ENCODE results near the gene KLK12. TPM values are rescaled to one million over a fixed set of nuclear protein-coding genes. Genes with fewer than 3 reads are reported as not detected.

Gene KLK12
- total and polyA plus RNA-seq, 2 donors (not counting 1 experiment from before 2014, with no cell fraction given): not detected

GRCh38 chr19:51006406-51006805, 28.4 kb downstream of the KLK12 start:
- TF ChIP-seq EZH2 (IDR thresholded peaks at IDR 0.05; ENCODE audit: low read length, missing control alignments): no peak
- no peak for TF ChIP-seq CTCF (conservative IDR thresholded peaks at IDR 0.05 in 1 of 2, IDR thresholded peaks at IDR 0.05 in 1 of 2; ENCODE audit: low read depth in 1 of 2, low read length in 2 of 2)
- Histone ChIP-seq H3K27ac (ENCODE audit: insufficient read depth, low read length) (no peak overlapping the region), H4K20me1 (ENCODE audit: control insufficient read depth, extremely low read depth, insufficient read depth, low read length) (no peaks in the 10 kb centered on the region), H3K4me2 (ENCODE audit: extremely low read depth, insufficient read depth, low read length) (no peak overlapping the region), H3K9me3 (ENCODE audit: control insufficient read depth, insufficient read depth, low read depth, low read length) (no peaks in the 10 kb centered on the region), H3K9ac (ENCODE audit: insufficient read depth, low read length) (no peak overlapping the region), H2AFZ (ENCODE audit: low read length) (no peak overlapping the region), H3K4me3 (replicated peaks in 1 of 4; ENCODE audit: control extremely low read depth in 1 of 4, insufficient read depth in 1 of 4, low read depth in 3 of 4, low read length in 4 of 4) (no peak overlapping the region), H3K79me2 (ENCODE audit: control insufficient read depth, insufficient read depth, low read length) (no peaks in the 10 kb centered on the region), H3K27me3 (ENCODE audit: control insufficient read depth, insufficient read depth, low read length) (no peaks in the 10 kb centered on the region), H3K36me3 (ENCODE audit: control insufficient read depth, insufficient read depth, low read length) (no peaks in the 10 kb centered on the region), H3K4me1 (ENCODE audit: control insufficient read depth, extremely low read depth, insufficient read depth, low read length) (no peaks in the 10 kb centered on the region)
- DNase-seq (ENCODE audit: low read depth in 2 of 2): no peak

DNA sequence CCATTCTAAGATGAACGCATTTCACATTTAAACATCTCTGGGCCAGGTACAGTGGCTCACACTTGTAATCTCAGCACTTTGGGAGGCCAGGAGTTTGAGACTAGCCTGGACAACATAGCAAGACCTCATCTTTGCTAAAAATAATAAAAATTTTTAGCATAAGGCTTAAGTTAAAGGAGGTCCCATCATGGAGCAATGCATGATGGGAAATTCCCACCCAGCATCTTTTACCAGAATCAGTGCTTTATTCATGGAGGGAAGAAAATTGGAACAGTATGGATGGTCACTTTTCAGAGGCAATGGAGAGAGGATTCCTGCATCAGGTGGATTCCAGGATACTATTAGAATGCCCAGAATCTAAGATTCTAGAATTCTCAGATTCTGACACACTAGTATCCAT, 29.6 kb downstream of the KLK12 start:
- H3K36me3 ChIP-seq (ENCODE audit: control insufficient read depth, insufficient read depth, low read length): no peaks in the 10 kb centered on the region
- no peak overlapping the region for H3K4me2 ChIP-seq (ENCODE audit: extremely low read depth, insufficient read depth, low read length)
- H3K79me2 ChIP-seq (ENCODE audit: control insufficient read depth, insufficient read depth, low read length): no peaks in the 10 kb centered on the region
- TF ChIP-seq EZH2 (IDR thresholded peaks at IDR 0.05; ENCODE audit: low read length, missing control alignments): no peak
- no peak for TF ChIP-seq CTCF (conservative IDR thresholded peaks at IDR 0.05 in 1 of 2, IDR thresholded peaks at IDR 0.05 in 1 of 2; ENCODE audit: low read depth in 1 of 2, low read length in 2 of 2)
- no peak overlapping the region for H3K4me3 ChIP-seq (replicated peaks in 1 of 4; ENCODE audit: control extremely low read depth in 1 of 4, insufficient read depth in 1 of 4, low read depth in 3 of 4, low read length in 4 of 4)
- H3K4me1 ChIP-seq (ENCODE audit: control insufficient read depth, extremely low read depth, insufficient read depth, low read length): no peaks in the 10 kb centered on the region
- no peaks in the 10 kb centered on the region for H3K9me3 ChIP-seq (ENCODE audit: control insufficient read depth, insufficient read depth, low read depth, low read length)
- H4K20me1 ChIP-seq (ENCODE audit: control insufficient read depth, extremely low read depth, insufficient read depth, low read length): no peaks in the 10 kb centered on the region
- H2AFZ ChIP-seq (ENCODE audit: low read length): no peak overlapping the region
- DNase-seq (ENCODE audit: low read depth in 2 of 2): no peak
- H3K27ac ChIP-seq (ENCODE audit: insufficient read depth, low read length): no peak overlapping the region
- H3K9ac ChIP-seq (ENCODE audit: insufficient read depth, low read length): no peak overlapping the region
- H3K27me3 ChIP-seq (ENCODE audit: control insufficient read depth, insufficient read depth, low read length): no peaks in the 10 kb centered on the region

DNA sequence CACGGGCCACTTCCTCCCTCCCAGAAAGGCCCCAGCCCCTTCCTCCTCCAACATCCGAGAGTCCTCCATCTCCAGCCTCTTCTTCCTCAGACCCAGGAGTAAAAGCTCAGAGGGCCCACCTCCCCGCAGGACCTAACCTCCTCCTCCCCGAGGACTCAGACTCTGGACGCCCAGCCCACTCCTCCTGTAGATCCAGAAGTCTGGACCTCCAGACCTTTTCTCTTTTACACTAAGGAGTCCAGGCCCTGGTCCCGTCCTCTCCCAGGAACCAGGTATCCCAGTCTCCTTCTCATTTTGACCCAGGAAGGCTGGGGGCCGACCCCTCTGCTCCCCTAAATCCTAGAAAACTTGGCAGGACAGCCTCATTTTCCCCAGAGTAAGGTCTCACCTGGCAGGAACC, 31.5 kb downstream of the KLK12 start:
- H3K9ac ChIP-seq (ENCODE audit: insufficient read depth, low read length): no peak overlapping the region
- H3K36me3 ChIP-seq (ENCODE audit: control insufficient read depth, insufficient read depth, low read length): no peaks in the 10 kb centered on the region
- no peak for TF ChIP-seq EZH2 (IDR thresholded peaks at IDR 0.05; ENCODE audit: low read length, missing control alignments)
- TF ChIP-seq CTCF (conservative IDR thresholded peaks at IDR 0.05 in 1 of 2, IDR thresholded peaks at IDR 0.05 in 1 of 2; ENCODE audit: low read depth in 1 of 2, low read length in 2 of 2): no peak
- no peaks in the 10 kb centered on the region for H3K27me3 ChIP-seq (ENCODE audit: control insufficient read depth, insufficient read depth, low read length)
- H3K4me2 ChIP-seq (ENCODE audit: extremely low read depth, insufficient read depth, low read length): no peak overlapping the region
- H3K9me3 ChIP-seq (ENCODE audit: control insufficient read depth, insufficient read depth, low read depth, low read length): no peaks in the 10 kb centered on the region
- H2AFZ ChIP-seq (ENCODE audit: low read length): no peak overlapping the region
- no peaks in the 10 kb centered on the region for H3K79me2 ChIP-seq (ENCODE audit: control insufficient read depth, insufficient read depth, low read length)
- H3K4me1 ChIP-seq (ENCODE audit: control insufficient read depth, extremely low read depth, insufficient read depth, low read length): no peaks in the 10 kb centered on the region
- H3K4me3 ChIP-seq (replicated peaks in 1 of 4; ENCODE audit: control extremely low read depth in 1 of 4, insufficient read depth in 1 of 4, low read depth in 3 of 4, low read length in 4 of 4): no peak overlapping the region
- H4K20me1 ChIP-seq (ENCODE audit: control insufficient read depth, extremely low read depth, insufficient read depth, low read length): no peaks in the 10 kb centered on the region
- DNase-seq (ENCODE audit: low read depth in 2 of 2): no peak
- H3K27ac ChIP-seq (ENCODE audit: insufficient read depth, low read length): no peak overlapping the region

All from fibroblast of lung (primary cell).